ENCODE measurements around the gene THSD4.

The THSD4 gene

GRCh38 chr15:71097890-71098289 lies 17.4 kb upstream of the THSD4 start:
- DNase-seq (ENCODE audit: low spot score), result no peak

- no peak for DNase-seq (ENCODE audit: low spot score)
Measured at GRCh38 chr15:71098920-71099319, 16.4 kb upstream of the THSD4 start.

GRCh38 chr15:71103102-71103676 lies 12.1 kb upstream of the THSD4 start:
- DNase-seq (ENCODE audit: low spot score), result peak; percentile 58

- no peak for DNase-seq (ENCODE audit: low spot score)
Measured at GRCh38 chr15:71104636-71105035, 10.6 kb upstream of the THSD4 start.

GRCh38 chr15:71105444-71105843 lies 9.8 kb upstream of the THSD4 start:
- DNase-seq (ENCODE audit: low spot score), result no peak

- no peak for DNase-seq (ENCODE audit: low spot score)
Measured at GRCh38 chr15:71106802-71107500, 8.3 kb upstream of the THSD4 start.

- no peak for DNase-seq (ENCODE audit: low spot score)
Measured at GRCh38 chr15:71107501-71107815, 7.8 kb upstream of the THSD4 start.

GRCh38 chr15:71109130-71109529 lies 6.1 kb upstream of the THSD4 start:
- DNase-seq (ENCODE audit: low spot score), result no peak

- no peak for DNase-seq (ENCODE audit: low spot score)
Measured at GRCh38 chr15:71109905-71110304, 5.4 kb upstream of the THSD4 start.

GRCh38 chr15:71110405-71111180 lies 4.7 kb upstream of the THSD4 start:
- DNase-seq (ENCODE audit: low spot score), result no peak

- DNase-seq (ENCODE audit: low spot score), result no peak
Measured at GRCh38 chr15:71111181-71111565, 4.1 kb upstream of the THSD4 start.

GRCh38 chr15:71111950-71112349 lies 3.3 kb upstream of the THSD4 start:
- no peak for DNase-seq (ENCODE audit: low spot score)

GRCh38 chr15:71112429-71112828 lies 2.8 kb upstream of the THSD4 start:
- no peak for DNase-seq (ENCODE audit: low spot score)

GRCh38 chr15:71114066-71114680 lies 1.1 kb upstream of the THSD4 start:
- no peak for DNase-seq (ENCODE audit: low spot score)

- DNase-seq (ENCODE audit: low spot score), result peak; percentile 46
Measured at GRCh38 chr15:71115567-71116351, 488 bp downstream of the THSD4 start.

GRCh38 chr15:71116366-71116765 lies 1.1 kb downstream of the THSD4 start:
- no peak for DNase-seq (ENCODE audit: low spot score)

GRCh38 chr15:71116942-71117341 lies 1.7 kb downstream of the THSD4 start:
- DNase-seq (ENCODE audit: low spot score), result no peak

- DNase-seq (ENCODE audit: low spot score), result no peak
Measured at GRCh38 chr15:71117714-71118305, 2.5 kb downstream of the THSD4 start.

- DNase-seq (ENCODE audit: low spot score), result no peak
Measured at GRCh38 chr15:71118345-71118744, 3.1 kb downstream of the THSD4 start.

- DNase-seq (ENCODE audit: low spot score), result no peak
Measured at GRCh38 chr15:71118881-71119632, 3.8 kb downstream of the THSD4 start.

- no peak for DNase-seq (ENCODE audit: low spot score)
Measured at GRCh38 chr15:71120428-71120944, 5.2 kb downstream of the THSD4 start.
